Spleen (tissue), 7 donors: ENCODE results near the gene STING1.

Source experiments
- POLR2AphosphoS5 ChIP-seq, 3 donors: sonication (generic); formaldehyde crosslinking; IDR thresholded peaks; one replicate each; pipeline ENCODE4 v1.5.1; 2017; ENCODE audit warnings: antibody characterized with exemption in 3 of 3
- TF ChIP-seq, protein P1 (sequence below), 11 experiments: fragments of 200-600 bp in 7 of 11; fragments of 450-650 bp in 4 of 11; sonication (generic) in 4 of 11; IDR thresholded peaks in 8 of 11; conservative IDR thresholded peaks in 3 of 11; 1 replicate in 7 of 11; 2 replicates in 4 of 11; pipeline versions ENCODE4 v1.4.0 to v1.8.0; 2016 to 2021; ENCODE audit warnings: antibody characterized with exemption in 11 of 11, inconsistent platforms in 4 of 11, mild to moderate bottlenecking in 1 of 11
- donor health status: DM: no; HTN: no; CAD: no; lungs with moderate emphysema.
- donor health status: DM: no; HTN: no; CAD: no.
- donor health status: DM: no; HTN: no; CAD: no.

DNA sequence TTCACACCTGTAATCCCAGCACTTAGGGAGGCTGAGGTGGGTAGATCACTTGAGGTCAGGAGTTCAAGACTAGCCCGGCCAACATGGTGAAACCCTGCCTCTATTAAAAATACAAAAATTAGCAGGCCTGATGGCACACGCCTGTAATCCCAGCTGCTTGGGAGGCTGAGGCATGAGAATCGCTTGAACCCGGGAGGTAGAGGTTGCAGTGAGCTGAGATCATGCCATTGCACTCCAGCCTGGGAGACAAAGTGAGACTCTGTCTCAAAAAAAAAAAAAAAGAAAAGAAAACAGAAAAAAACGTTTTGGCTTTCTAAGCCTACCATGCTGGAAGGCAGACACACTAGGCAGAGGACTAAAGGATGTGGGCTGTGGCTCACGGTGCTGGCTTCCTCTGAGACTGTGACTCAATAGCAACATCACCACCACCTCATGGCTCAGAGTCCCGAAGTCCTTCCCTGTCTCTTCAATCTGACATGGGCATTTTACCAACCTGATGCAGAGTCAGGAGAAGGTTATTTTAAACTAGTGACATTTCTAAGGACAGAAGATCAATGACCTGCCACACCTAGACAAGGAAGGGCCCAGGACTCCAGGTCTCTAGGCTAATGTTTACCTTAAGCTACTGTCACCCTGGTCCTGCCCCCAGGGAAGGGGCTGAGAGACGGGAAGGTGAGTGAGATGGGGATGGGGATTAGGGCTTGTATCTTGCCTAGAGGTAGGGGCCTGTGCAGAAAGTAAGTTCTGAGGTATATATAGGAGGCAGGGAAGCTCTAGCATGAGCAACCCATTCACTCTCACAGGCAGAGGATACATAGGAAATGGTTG, 23.8 kb downstream of the STING1 start:
- TF ChIP-seq, protein P1, sequence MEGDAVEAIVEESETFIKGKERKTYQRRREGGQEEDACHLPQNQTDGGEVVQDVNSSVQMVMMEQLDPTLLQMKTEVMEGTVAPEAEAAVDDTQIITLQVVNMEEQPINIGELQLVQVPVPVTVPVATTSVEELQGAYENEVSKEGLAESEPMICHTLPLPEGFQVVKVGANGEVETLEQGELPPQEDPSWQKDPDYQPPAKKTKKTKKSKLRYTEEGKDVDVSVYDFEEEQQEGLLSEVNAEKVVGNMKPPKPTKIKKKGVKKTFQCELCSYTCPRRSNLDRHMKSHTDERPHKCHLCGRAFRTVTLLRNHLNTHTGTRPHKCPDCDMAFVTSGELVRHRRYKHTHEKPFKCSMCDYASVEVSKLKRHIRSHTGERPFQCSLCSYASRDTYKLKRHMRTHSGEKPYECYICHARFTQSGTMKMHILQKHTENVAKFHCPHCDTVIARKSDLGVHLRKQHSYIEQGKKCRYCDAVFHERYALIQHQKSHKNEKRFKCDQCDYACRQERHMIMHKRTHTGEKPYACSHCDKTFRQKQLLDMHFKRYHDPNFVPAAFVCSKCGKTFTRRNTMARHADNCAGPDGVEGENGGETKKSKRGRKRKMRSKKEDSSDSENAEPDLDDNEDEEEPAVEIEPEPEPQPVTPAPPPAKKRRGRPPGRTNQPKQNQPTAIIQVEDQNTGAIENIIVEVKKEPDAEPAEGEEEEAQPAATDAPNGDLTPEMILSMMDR (IDR thresholded peaks at IDR 0.05 in 8 of 11, conservative IDR thresholded peaks at IDR 0.05 in 3 of 11), result no peak
- peak in 1 of 3 donors; percentile 28 for TF ChIP-seq POLR2AphosphoS5 (IDR thresholded peaks at IDR 0.05)
